Activated T-helper 1 cell treated with Interleukin-2 at 50 U/mL for 16 hours (primary cell): ENCODE results near the gene IFT20.

Source experiments
- DNase-seq: peaks from one replicate; pipeline ENCODE4 v3.0.0-alpha.2; 2020; ENCODE audit warnings: low read depth

IFT20 gene, protein sequence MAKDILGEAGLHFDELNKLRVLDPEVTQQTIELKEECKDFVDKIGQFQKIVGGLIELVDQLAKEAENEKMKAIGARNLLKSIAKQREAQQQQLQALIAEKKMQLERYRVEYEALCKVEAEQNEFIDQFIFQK

DNA sequence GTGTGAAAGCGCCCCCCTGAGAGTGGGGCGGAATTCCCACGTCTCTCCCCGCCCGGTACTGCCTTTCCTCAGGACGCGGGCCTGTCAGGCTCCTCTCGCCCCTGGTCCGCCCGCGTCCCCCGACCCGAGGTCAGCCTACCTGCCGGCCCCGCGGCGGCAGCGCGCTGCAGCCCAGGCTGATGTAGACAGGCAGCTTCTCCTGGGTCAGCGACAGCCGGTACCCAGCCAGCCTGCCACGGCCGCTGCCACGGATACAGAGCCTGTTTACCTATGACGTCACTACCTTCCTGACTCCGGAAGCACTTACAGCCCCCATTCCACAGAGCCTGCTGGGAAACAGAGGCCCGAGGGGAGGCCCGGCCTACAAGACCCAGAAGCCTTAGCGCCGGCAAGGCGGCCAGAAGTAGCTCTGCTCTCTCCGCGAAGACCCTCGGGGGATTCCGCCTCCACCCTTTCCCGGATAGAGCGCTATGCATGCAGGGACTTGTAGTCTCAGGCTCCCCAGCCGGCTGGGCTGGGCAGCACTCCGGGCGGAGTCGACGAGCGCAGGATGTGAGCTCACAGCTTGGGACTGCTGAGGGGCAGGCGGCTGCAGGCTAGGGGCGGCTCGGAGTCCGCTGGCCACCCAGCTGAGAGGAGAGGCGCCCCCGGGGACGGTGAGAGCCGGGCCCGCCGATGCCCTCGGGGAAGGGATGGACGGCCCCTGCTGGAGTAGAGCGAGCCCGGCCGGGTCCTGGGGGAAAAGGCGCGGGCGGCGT is at the start of gene IFT20, which contains the start of gene TNFAIP1:
IFT20 (minus strand) TSS at position 272 of the 758 bp plus-strand sequence. CDS start 3,487 bp downstream, outside the sequence.
TNFAIP1 (plus strand) TSS at position 561 of the 758 bp plus-strand sequence. CDS start 3,761 bp downstream, outside the sequence.
- DNase-seq, result peak; percentile 97

DNA sequence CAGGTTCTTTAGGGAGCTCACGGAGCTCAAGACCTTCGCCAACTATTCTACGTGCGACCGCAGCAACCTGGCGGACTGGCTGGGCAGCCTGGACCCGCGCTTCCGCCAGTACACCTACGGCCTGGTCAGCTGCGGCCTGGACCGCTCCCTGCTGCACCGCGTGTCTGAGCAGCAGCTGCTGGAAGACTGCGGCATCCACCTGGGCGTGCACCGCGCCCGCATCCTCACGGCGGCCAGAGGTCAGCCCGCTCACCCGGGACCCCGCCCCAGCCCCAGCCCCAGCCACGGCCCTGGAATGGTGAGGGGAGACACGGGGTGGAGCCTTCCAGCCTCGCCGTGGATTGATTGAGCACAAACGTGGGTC is 49.7 kb upstream of the IFT20 start:
- no peak for DNase-seq

DNA sequence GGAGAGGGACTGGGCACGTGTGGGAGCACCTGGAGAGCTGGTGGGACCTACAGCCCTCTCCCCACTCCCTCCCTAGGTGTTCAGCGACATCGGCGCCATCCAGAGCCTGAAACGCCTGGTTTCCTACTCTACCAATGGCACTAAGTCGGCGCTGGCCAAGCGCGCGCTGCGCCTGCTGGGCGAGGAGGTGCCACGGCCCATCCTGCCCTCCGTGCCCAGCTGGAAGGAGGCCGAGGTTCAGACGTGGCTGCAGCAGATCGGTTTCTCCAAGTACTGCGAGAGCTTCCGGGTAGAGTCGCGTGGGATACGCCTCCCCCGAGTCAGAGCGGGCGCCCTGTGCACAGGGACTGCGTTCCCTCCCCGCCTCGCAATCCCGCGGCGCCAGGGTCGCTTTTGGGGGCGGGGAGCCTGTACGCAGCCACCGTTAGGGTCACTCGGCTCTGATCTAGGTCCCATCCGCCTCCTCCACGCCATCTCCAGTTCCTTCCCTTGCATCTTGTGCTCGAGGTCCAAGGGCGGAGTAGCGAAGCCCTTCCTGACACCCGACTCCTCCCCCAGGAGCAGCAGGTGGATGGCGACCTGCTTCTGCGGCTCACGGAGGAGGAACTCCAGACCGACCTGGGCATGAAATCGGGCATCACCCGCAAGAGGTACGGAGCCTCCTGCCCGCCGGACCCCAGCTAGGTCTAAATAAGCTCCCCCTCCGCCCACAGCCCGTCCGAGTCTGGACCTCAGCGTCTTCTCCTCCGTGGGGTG is 49.2 kb upstream of the IFT20 start:
- peak; percentile 43 for DNase-seq

DNA sequence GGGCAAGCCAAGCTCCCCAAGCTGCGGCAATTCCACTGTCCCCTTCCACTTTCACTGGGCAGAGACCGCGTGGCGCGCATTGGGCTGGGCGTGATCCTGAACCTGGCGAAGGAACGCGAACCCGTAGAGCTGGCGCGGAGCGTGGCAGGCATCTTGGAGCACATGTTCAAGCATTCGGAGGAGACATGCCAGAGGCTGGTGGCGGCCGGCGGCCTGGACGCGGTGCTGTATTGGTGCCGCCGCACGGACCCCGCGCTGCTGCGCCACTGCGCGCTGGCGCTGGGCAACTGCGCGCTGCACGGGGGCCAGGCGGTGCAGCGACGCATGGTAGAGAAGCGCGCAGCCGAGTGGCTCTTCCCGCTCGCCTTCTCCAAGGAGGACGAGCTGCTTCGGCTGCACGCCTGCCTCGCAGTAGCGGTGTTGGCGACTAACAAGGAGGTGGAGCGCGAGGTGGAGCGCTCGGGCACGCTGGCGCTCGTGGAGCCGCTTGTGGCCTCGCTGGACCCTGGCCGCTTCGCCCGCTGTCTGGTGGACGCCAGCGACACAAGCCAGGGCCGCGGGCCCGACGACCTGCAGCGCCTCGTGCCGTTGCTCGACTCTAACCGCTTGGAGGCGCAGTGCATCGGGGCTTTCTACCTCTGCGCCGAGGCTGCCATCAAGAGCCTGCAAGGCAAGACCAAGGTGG is 46.0 kb upstream of the IFT20 start:
- DNase-seq, result no peak

DNA sequence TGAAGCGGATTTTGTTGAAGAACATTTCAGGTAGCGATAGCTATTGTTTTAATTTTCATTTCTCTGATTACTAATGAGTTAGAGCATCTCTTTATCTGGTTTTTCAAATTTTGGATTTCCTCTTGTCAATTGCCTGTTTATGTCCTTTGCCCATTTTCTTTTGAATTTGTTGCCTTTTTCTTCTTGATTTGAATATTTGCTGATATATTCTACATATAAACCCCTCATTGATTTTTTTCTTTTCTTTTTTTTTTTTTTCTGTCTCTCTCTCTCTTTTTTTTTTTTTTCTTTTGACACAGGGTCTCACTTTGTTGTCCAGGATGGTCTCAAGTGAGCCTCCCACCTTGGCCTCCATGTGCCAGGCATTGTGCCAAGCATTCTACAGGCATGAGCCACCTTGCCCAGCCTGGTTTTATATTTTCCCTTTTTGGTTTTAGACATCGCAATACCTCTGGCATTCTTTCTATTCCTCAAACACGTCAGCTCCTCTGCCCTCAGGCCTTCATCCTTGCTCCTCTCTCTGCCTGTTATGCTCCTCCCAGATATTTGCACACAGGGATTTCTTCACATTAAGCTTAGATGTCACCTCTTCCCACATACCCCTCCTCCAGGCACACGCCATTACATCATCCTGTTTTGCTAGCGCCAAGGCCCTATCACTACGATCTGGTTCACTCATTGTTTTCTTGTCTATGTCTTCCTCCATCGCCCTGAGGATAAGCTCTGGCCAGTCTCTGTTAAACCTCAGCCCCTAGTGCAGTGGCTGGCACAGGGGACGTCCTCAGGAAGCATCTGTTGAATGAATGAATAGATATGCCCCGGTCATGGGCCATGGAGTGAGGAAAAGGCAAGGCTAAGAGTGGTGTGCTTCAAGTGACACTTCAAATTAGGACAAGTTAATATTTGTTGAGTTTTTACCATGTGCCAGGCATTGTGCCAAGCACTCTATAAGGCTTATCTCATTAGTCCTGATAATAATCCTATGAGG is 44.8 kb upstream of the IFT20 start:
- no peak for DNase-seq

DNA sequence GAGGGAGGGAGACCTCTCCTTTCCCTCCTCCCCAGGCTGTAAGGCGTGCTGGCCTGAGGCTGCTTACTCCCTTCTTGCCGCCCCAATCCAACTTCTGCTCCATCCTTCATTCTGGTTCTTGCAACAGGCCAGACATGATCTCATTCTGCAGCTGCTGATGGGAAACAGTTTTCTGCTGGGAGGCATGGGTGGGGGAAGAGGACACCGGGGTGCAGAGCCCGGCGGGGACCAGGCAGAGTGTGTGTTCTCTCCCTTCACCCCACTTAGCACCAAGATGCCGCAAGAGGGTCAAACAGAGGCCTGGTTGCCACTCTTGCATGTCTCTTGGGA is 37.6 kb upstream of the IFT20 start:
- DNase-seq, result no peak

DNA sequence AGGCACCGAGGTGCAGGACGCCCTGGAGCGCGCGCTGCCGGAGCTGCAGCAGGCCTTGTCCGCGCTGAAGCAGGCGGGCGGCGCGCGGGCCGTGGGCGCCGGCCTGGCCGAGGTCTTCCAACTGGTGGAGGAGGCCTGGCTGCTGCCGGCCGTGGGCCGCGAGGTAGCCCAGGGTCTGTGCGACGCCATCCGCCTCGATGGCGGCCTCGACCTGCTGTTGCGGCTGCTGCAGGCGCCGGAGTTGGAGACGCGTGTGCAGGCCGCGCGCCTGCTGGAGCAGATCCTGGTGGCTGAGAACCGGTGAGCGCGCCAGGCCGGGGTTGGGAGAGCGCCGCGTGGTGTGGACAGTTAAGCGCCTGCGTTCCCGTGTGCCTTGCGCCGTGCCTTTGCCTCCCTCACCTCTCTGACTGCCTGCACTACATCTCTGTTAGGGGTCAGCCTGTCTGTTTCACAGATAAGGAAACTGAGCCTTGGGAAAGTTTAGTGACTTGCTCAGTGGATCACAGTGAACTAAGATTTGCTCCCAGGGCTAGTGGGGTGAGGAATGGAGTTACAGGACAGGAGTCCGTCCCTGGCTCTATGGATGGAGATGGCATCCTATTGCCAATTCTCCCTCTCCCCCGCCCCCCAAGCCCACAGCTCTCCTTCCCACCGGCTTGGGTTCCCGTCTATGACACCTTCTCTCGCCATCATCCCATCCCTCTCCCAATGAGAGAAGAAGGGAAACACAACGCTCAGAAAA is 37.1 kb upstream of the IFT20 start:
- DNase-seq, result no peak

DNA sequence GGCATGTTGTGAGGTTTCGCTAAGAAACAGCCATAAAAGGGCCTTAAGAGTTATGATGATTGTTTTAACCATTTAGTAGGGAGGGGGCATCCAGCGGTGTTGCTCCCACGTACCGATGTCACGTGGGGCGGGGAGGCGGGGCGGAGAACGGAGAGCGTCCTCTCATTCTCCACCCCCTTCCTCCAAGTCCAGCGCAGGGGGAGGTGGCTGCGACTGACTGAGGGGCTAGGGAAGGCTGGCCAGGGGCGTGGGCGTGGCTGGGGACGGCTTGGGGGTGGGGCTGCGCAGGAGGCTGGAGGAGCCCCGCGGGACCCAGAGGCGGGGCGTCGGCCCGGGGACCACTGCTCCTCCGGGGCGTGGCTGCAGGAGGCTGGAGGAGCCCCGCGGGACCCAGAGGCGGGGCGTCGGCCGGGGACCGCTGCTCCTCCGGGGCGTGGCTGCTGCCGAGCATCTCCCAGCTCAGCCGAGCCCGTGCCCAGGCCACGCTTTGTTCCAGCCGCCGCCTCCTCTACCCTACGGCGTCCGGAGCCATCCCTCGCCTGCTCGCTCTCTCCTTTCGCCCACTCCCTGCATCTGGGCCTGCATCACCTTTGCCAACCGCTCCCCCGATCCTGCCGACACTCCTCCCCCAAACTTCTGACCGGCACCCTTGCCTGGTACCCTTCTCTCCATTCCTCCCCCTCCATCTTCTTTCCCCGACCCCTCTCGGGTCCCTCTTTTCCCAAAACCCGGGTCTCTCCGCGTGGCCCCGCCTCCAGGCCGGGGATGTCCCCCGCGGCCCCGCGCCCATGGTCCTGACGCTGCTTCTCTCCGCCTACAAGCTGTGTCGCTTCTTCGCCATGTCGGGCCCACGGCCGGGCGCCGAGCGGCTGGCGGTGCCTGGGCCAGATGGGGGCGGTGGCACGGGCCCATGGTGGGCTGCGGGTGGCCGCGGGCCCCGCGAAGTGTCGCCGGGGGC is 36.3 kb upstream of the IFT20 start, which contains the start of gene SARM1:
SARM1 (plus strand) TSS at position 450 of the 958 bp plus-strand sequence; CDS start at position 789, 339 bp downstream.
- DNase-seq, result peak; percentile 70

DNA sequence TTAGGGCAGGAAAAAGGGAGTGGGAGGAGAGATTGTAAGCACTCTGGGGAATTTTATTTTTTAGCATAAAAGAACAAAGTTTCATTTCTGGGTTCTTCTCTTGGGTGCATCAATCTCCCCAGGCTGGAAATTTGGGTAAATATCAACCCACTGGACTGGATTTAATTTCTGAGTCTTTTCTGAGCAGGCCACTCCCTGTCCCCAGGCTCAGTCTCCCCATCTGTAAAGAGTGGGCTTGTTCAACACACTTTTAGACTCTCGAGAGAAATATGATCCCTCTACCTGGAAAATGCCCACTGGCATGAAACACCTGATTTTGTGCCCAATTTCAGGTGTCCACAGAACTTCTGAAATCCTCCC is 35.5 kb upstream of the IFT20 start:
- DNase-seq, result no peak

DNA sequence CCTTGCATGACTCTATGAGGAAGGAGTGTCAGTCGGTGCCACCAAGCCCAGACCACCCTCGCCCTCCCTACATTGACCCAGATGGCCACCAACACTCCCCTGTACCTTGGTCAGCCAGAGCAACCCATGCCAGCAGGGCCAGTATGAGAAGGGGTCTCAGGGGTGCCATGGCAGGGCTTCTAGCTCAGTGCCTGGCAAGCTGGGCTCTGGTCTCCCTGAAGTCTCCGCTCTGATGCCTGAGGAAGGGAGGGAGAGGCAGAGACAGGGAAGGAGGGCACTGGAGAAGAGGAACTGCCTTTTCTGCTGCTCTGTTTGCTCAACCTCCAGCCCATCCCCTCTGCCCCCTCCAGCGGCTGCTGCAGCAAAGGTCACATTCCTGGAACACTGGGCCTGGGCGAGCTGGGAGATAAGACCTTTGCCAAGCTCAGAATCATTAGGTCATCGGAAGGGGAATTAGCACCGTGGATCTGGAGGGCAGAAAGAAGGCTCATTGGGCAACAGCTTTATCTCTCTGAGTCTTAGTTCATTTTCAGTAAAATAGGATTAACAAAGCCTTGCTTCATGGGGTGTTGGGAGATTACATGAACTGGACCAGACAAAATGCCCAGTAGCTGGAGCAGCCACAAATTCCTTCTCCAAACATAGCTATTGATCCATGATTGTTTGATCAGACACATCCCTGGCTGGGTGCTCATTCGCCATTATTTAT is 34.9 kb upstream of the IFT20 start, which contains the start of gene VTN:
VTN (minus strand) TSS at position 273 of the 709 bp plus-strand sequence; CDS start at position 169, 104 bp downstream.
- no peak for DNase-seq

DNA sequence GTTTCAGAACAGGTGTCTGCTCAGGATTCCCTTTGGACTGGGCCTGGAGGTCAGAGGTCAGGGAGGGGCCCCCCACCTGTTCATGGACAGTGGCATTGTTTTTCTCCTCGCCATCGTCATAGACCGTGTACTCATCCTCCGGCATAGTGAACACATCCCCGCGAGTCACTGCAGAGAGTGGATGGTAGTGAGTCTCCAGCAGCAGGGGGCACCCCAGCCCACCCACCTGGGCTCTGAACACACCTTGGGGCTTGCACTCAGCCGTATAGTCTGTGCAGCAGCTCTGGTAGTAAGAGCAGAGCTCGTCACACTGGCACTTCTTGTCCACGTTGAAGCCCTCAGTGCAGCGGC is 34.4 kb upstream of the IFT20 start:
- no peak for DNase-seq

DNA sequence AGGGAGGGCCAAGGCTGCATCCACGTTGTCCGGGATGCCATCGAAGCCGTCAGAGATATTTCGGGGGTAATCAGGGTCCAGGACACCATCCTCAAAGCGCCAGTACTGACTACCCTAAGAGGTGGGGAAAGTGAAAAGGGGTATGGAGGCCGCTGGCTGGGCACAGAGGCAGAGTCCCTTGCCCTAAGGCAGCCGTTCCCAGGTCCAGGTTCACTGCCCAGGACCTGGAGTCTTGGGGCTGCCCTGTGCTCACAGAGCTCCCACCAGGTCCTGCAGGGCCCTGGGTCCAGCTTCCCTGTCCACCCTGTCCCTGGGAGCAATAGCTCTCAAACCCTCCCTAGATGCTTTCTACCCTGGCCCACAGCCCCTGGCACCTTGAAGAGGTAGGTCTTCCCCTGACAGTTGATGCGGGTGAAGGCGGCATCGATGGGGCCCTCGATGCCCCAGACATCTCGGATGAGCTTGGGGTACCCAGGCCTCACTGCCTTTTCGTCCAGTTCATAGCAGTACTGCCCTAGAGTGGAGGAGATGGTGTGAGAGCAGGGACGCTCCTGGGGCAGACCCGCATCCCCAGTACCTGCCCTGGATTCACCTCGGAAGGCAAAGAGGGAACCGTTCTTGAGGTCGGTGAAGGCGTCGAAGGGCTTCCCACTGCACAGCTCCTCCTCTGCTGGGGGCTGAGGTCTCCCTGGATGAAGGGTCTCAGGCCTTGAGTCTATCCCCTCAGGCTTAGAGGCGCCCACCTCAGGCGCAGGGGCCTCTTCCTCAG is 33.8 kb upstream of the IFT20 start:
- no peak for DNase-seq

DNA sequence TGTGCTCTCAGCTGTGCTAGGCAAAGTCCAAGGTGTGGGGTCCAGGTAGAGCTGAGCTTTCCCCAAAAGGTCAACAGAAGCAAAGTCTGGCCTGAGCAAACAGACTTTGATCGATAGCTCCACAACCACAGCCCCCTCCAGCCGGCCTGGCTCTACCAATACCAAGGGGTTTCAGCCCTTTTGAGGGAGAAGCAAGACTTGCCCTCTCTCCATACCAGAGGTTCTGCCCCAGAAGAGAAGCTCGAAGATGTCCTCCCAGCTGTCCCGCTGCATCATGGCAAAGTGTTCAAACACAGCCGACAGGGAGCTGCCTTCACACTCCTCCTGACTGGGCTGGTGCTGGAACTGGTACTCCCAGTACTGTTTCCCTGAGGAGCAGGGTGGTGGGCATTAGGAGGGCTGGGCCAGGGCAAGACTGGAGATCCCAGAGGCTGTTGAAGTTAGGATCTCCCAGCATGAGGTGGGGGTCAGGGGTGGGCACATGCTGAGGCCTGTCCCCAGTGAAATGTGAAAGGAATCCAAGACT is 33.1 kb upstream of the IFT20 start:
- no peak for DNase-seq

DNA sequence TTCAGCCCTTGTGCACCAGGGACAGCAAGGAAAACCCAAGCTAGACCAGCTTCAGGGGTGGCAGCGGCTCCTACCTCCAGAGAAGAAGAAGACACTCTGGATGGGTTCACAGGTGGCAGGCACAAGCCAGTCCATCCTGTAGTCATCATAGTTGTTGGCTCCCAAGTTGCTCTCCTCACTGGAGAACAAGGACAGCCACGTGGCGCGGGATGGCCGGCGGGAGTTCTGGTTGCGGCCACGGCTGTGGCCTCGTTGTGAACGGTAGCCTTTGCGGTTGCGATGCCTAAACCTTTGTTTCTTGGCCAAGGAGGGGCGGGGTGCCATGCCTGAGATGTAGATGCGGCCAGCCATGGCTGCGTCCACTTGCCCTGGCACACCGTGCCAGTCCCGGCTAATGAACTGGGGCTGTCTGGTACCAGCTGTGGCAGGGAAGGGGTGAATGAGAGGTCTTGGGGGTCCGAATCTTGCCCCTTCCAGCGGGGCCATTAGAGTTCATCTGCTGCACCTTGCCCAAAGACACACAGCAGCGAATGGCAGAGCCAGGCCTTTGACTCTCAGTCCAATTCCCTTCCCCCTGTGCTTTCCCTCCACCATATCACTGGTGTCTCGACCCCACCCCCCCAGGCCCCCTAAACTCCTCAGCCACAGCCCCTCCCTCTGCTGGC is 32.5 kb upstream of the IFT20 start:
- no peak for DNase-seq

DNA sequence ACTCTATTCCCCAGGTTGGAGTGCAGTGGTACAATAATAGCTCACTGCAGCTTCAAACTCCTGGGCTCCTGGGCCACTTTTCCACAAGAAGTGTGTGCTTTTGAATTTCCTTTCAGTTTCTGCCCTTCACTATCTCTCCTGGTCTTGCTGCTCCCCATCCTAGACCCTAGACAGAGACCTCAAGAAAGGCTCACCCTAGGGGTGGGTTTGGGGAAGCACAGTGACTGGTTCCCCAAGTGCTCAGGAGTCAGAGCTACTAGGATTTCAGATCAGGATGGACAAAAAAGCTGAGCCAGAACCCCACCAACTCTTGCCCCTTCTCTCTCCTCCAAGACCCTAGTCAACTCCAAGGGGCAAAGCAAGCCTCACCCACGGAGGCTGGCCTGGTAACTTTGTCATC is 31.3 kb upstream of the IFT20 start:
- DNase-seq, result no peak

DNA sequence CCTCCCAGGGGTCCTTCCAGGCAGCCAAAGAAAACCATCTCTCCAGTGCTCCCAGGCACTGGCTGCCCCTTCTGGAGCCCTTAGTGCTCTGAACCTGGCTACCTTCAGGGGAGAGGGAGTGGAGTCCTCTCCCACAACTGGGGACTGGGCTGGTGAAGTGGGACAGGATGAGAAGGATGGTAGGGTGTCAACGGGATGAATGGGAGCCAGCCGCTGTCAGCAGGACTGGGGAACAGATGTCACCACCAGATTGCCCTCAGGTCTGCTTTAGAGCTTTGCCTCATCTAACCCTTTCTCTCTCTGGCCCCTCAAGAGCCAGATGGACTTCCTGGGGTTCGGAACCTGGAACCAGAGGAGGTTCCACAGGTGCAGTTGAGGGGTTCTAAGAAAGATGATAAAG is 30.2 kb upstream of the IFT20 start:
- DNase-seq, result no peak

DNA sequence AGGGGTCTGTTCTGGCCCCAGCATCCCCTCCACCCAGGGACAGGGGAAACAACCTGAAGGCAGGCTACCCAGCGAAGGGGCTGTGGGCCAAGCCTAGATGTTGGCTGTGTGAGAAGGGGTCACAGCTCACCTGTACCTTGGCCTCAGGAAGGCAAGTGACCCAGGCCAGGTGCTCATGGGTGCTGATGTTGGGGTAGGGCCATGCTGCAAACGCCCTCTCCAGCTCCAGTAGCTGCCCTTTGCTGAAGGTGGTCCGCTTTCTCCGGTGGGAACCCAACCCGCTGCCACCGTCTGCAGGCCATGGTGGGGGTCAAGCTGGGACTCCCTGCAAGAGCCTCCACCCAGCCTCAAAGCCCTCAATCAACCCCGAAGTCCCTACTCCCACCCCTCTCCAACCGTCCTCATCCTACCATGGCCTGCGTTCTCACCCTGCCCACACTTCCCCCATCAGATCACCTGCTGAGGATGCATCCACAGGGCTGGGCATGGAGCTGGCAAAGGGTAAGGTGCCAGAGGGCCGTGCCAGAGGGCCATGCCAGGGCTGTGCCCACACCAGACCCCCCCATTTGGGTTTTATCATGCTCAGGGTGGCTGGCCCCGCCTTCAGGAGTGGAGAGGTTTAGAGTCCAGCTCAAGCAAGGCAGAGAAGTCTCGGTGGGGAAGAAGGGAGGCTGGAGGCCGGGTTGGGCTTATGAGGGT is 29.5 kb upstream of the IFT20 start, which contains the start of gene SEBOX:
SEBOX (minus strand) TSS at position 535 of the 699 bp plus-strand sequence; CDS start at position 487, 48 bp downstream.
- no peak for DNase-seq
